H9 (cell line): Measurements from ENCODE around the gene GARIN1A. TPM values are rescaled to one million over a fixed set of nuclear protein-coding genes. Genes with fewer than 3 reads are reported as not detected.

ENCODE experiments used
- DNase-seq: peaks from one replicate; pipeline ENCODE4 v3.0.0-alpha.2; 2017
- H2AFZ ChIP-seq: one replicate; pipeline ENCODE4 v1.6.1; 2013; ENCODE audit warnings: mild to moderate bottlenecking, low read length, control low read depth, moderate library complexity
- H2AK5ac ChIP-seq: 2 replicates; pipeline ENCODE4 v1.6.1; 2013; ENCODE audit warnings: low read length, control low read depth, mixed read lengths; ENCODE audit not compliant: insufficient read length
- H2BK120ac ChIP-seq: one replicate; pipeline ENCODE4 v1.6.1; 2013; ENCODE audit warnings: low read depth, mild to moderate bottlenecking, low read length, control low read depth, inconsistent platforms; ENCODE audit not compliant: poor library complexity, severe bottlenecking
- H2BK12ac ChIP-seq: 2 replicates; pipeline ENCODE4 v1.6.1; 2013; ENCODE audit warnings: low read length, control low read depth, mixed read lengths, low read depth; ENCODE audit not compliant: insufficient read length
- H2BK15ac ChIP-seq: 2 replicates; pipeline ENCODE4 v1.6.1; 2013; ENCODE audit warnings: low read depth, low read length, control low read depth
- H2BK20ac ChIP-seq: one replicate; pipeline ENCODE4 v1.6.1; 2013; ENCODE audit warnings: low read depth, mild to moderate bottlenecking, low read length, control low read depth, inconsistent platforms; ENCODE audit not compliant: poor library complexity, severe bottlenecking
- H2BK5ac ChIP-seq: 2 replicates; pipeline ENCODE4 v1.6.1; 2013; ENCODE audit warnings: low read length, control low read depth, mixed read lengths; ENCODE audit not compliant: insufficient read length
- H3K14ac ChIP-seq: 2 replicates; pipeline ENCODE4 v1.6.1; 2013; ENCODE audit warnings: low read length, control low read depth; ENCODE audit not compliant: insufficient read depth
- H3K18ac ChIP-seq: 2 replicates; pipeline ENCODE4 v1.6.1; 2013; ENCODE audit warnings: low read depth, mild to moderate bottlenecking, mixed read lengths, low read length, control low read depth; ENCODE audit not compliant: insufficient read length
- H3K23ac ChIP-seq: 2 replicates; pipeline ENCODE4 v1.6.1; 2013; ENCODE audit warnings: low read length, control low read depth, mixed read lengths, low read depth; ENCODE audit not compliant: insufficient read length
- H3K23me2 ChIP-seq: 2 replicates; pipeline ENCODE4 v1.6.1; 2013; ENCODE audit warnings: low read depth, mild to moderate bottlenecking, mixed read lengths, low read length, control low read depth; ENCODE audit not compliant: insufficient read length, poor library complexity, severe bottlenecking
- H3K27ac ChIP-seq: 2 replicates; pipeline ENCODE4 v1.5.1; 2013; ENCODE audit warnings: low read length, control low read depth, mixed read lengths, low read depth; ENCODE audit not compliant: insufficient read length
- H3K27me3 ChIP-seq: 2 replicates; pipeline ENCODE4 v1.6.1; 2013; ENCODE audit warnings: low read length, control low read depth, inconsistent platforms; ENCODE audit not compliant: insufficient read depth
- H3K4ac ChIP-seq: 2 replicates; pipeline ENCODE4 v1.6.1; 2013; ENCODE audit warnings: low read depth, mild to moderate bottlenecking, control low read depth, inconsistent platforms, low read length, moderate library complexity
- H3K4me1 ChIP-seq: 2 replicates; pipeline ENCODE4 v1.6.1; 2013; ENCODE audit warnings: low read length, control low read depth, inconsistent platforms; ENCODE audit not compliant: insufficient read depth
- H3K4me2 ChIP-seq: 2 replicates; pipeline ENCODE4 v1.6.1; 2013; ENCODE audit warnings: low read length, control low read depth, mixed read lengths; ENCODE audit not compliant: insufficient read length, insufficient read depth
- H3K56ac ChIP-seq: 2 replicates; pipeline ENCODE4 v1.6.1; 2013; ENCODE audit warnings: low read depth, mild to moderate bottlenecking, mixed read lengths, low read length, control low read depth; ENCODE audit not compliant: insufficient read length
- H3K79me1 ChIP-seq: 2 replicates; pipeline ENCODE4 v1.6.1; 2013; ENCODE audit warnings: low read depth, mild to moderate bottlenecking, moderate library complexity, low read length, control low read depth, inconsistent platforms; ENCODE audit not compliant: insufficient read depth, poor library complexity, severe bottlenecking
- H3K79me2 ChIP-seq: 2 replicates; pipeline ENCODE4 v1.6.1; 2013; ENCODE audit warnings: low read length, control low read depth, inconsistent platforms; ENCODE audit not compliant: insufficient read depth
- H3K9ac ChIP-seq: 2 replicates; pipeline ENCODE4 v1.6.1; 2013; ENCODE audit warnings: low read length, control low read depth, mixed read lengths; ENCODE audit not compliant: insufficient read length; ENCODE audit errors: extremely low read depth
- H3K9me3 ChIP-seq: one replicate; pipeline ENCODE4 v1.6.1; 2013; ENCODE audit warnings: low read depth, low read length, inconsistent platforms; ENCODE audit not compliant: control insufficient read depth
- H3T11ph ChIP-seq: one replicate; pipeline ENCODE4 v1.6.1; 2013; ENCODE audit warnings: mild to moderate bottlenecking, low read length, control low read depth, inconsistent platforms
- H4K20me1 ChIP-seq: one replicate; pipeline ENCODE4 v1.6.1; 2013; ENCODE audit not compliant: control insufficient read depth, insufficient read length, insufficient read depth
- H4K5ac ChIP-seq: 2 replicates; pipeline ENCODE4 v1.6.1; 2013; ENCODE audit warnings: low read depth, mild to moderate bottlenecking, mixed read lengths, low read length, control low read depth; ENCODE audit not compliant: insufficient read length
- H4K8ac ChIP-seq: replicated peaks from 2 replicates; pipeline ENCODE4 v1.6.1; 2013; ENCODE audit warnings: low read length, control low read depth, mixed read lengths, low read depth; ENCODE audit not compliant: insufficient read length
- H4K91ac ChIP-seq: 2 replicates; pipeline ENCODE4 v1.6.1; 2013; ENCODE audit warnings: low read depth, mild to moderate bottlenecking, moderate library complexity, mixed read lengths, low read length, control low read depth; ENCODE audit not compliant: insufficient read length
- H3K27ac Mint-ChIP-seq, 3 experiments: 2 replicates in 2 of 3; 3 replicates in 1 of 3; pipeline ENCODE4 v1.8.0; 2020 to 2021; ENCODE audit warnings: mixed read lengths in 3 of 3, mild to moderate bottlenecking in 1 of 3, moderate library complexity in 1 of 3
- H3K27me3 Mint-ChIP-seq: 2 replicates; pipeline ENCODE4 v1.8.0; 2021; ENCODE audit warnings: low read depth, mild to moderate bottlenecking, moderate library complexity, mixed read lengths
- H3K36me3 Mint-ChIP-seq, 3 experiments: 2 replicates in 2 of 3; 3 replicates in 1 of 3; pipeline ENCODE4 v1.8.0; 2020 to 2021; ENCODE audit warnings: low read depth in 3 of 3, mixed read lengths in 3 of 3; ENCODE audit not compliant: insufficient read depth in 1 of 3
- H3K4me1 Mint-ChIP-seq, 2 experiments: 2 replicates each; pipeline ENCODE4 v1.8.0; 2020; ENCODE audit warnings: mixed read lengths in 2 of 2
- H3K4me3 Mint-ChIP-seq, 2 experiments: 2 replicates in 1 of 2; 3 replicates in 1 of 2; pipeline ENCODE4 v1.8.0; 2020 to 2021; ENCODE audit warnings: mild to moderate bottlenecking in 2 of 2, mixed read lengths in 2 of 2, moderate library complexity in 1 of 2
- H3K9me3 Mint-ChIP-seq, 2 experiments: 2 replicates in 1 of 2; 3 replicates in 1 of 2; pipeline ENCODE4 v1.8.0; 2020; ENCODE audit warnings: mild to moderate bottlenecking in 2 of 2, mixed read lengths in 2 of 2, moderate library complexity in 1 of 2
- whole genome bisulfite sequencing: extraction: QIAGEN DNeasy Blood & Tissue Kit; methylation state at CpG from one replicate; pipeline ENCODE4 v1.1.7; 2013; ENCODE audit warnings: missing lambda C conversion rate, low lambda C conversion rate, mixed read lengths; ENCODE audit not compliant: insufficient read length; ENCODE audit errors: extremely low coverage; 5-methylcytosine and 5-hydroxymethylcytosine counted together
- total RNA-seq: library from RNA; stranded (reverse); gene quantifications from 2 replicates; pipeline ENCODE4 v1.2.1, GENCODE V29; 2021
- TF ChIP-seq, protein P1 (sequence below): fragments of 200-600 bp; sonication (generic); conservative IDR thresholded peaks from 3 replicates; pipeline ENCODE4 v1.8.0; 2021; ENCODE audit warnings: antibody characterized with exemption, mild to moderate bottlenecking

The GARIN1A gene
- total RNA-seq, 1 experiment from 2014 or later: 0.98 TPM

DNA sequence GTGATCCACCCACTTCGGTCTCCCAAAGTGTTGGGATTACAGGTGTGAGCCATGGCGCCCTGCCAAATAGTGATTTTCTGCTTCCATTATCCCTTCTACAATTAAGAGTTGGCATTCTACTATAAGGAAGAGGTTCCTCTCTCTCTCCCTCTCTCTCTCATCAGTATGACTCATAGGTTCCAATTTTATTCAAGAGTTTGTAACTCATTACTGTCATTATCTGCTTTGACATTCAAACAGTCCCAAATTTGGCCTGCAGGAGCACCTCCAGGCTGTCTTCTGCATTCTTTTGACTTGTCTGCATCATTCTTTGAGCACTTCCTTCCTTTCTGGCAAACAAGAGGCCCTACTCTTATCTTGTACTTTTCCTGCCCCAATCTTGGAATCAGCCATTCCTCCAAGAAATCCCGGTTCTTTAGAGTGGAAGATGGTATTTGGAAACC lies 33.8 kb downstream of the GARIN1A start:
- Histone ChIP-seq H3K27ac (no peak overlapping the region), H3K18ac (no peak overlapping the region), H2BK12ac (no peak overlapping the region), H4K5ac (no peak overlapping the region), H3K23ac (no peak overlapping the region), H2BK15ac (no peak overlapping the region), H2AFZ (no peak overlapping the region), H3K9ac (no peak overlapping the region), H2BK20ac (no peak overlapping the region), H3K4ac (no peak overlapping the region), H3K79me1 (no peaks in the 10 kb centered on the region), H3K23me2 (no peaks in the 10 kb centered on the region), H3K79me2 (no peaks in the 10 kb centered on the region), H3K14ac (no peak overlapping the region), H3T11ph (no peak overlapping the region), H3K9me3 (no peaks in the 10 kb centered on the region), H3K4me2 (no peak overlapping the region), H2BK120ac (no peak overlapping the region), H4K8ac (no peak overlapping the region), H3K27me3 (no peaks in the 10 kb centered on the region), H3K56ac (no peak overlapping the region), H4K20me1 (no peaks in the 10 kb centered on the region), H2AK5ac (no peak overlapping the region), H4K91ac (no peak overlapping the region), H2BK5ac (no peak overlapping the region), H3K4me1 (peaks cover 3% of the 10 kb centered on the region; the same call in 1 of the 2 replicates)
- H3K27ac Mint-ChIP-seq: no peak overlapping the region
- H3K27me3 Mint-ChIP-seq: no peaks in the 10 kb centered on the region
- H3K4me3 Mint-ChIP-seq: no peak overlapping the region
- 0 out of 5 replicates have a peak, but pooled peaks cover 0 to under 1% of the 10 kb centered on the region in 2 experiments for H3K9me3 Mint-ChIP-seq
- TF ChIP-seq, protein P1, sequence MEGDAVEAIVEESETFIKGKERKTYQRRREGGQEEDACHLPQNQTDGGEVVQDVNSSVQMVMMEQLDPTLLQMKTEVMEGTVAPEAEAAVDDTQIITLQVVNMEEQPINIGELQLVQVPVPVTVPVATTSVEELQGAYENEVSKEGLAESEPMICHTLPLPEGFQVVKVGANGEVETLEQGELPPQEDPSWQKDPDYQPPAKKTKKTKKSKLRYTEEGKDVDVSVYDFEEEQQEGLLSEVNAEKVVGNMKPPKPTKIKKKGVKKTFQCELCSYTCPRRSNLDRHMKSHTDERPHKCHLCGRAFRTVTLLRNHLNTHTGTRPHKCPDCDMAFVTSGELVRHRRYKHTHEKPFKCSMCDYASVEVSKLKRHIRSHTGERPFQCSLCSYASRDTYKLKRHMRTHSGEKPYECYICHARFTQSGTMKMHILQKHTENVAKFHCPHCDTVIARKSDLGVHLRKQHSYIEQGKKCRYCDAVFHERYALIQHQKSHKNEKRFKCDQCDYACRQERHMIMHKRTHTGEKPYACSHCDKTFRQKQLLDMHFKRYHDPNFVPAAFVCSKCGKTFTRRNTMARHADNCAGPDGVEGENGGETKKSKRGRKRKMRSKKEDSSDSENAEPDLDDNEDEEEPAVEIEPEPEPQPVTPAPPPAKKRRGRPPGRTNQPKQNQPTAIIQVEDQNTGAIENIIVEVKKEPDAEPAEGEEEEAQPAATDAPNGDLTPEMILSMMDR: no peak
- no peak for DNase-seq
- WGBS: no CpG with 5 or more reads among the region's 3 CpGs
- H3K4me1 Mint-ChIP-seq: peaks cover 45 to 59% of the 10 kb centered on the region in 2 experiments
- H3K36me3 Mint-ChIP-seq: no peaks in the 10 kb centered on the region; a peak in 2 of 7 replicates
